ENCODE data around the gene ARHGAP25.
A peak's percentile ranks its signal among the peaks of the same experiment; 100 is the strongest.

ARHGAP25 gene

DNA sequence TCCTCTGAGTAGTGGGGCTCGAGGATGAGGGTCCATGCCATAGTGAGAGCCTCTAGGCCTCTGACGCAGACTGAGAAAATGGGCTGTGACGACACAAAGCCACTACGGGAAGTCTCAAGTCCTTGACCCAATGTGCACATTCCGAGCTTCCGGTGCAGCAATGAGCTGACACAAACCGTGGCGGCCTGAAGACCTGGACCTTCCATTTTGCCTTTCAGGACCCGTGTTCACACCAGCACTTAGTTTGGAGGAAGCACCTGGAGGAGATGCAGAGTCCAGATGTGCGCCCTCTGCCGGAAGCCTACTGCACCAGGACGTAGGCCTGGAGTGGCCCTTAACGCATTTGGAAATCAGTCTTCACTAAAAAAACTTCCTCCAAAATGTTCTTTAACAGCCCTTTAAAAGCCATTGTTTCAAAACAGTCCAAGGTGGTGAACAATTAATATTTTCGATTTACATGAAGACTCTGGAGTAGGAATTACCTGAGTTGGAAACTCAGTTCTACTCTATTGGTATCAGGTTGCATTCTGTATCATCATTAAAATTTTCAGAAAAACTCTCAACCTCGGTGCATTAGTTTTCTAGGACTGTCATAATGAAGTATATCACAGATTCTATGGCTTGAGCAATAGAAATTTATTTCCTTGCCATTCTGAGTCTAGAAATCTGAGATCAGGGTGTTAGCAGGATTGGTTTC, 102.7 kb downstream of the ARHGAP25 start:
- peak; percentile 38 for DNase-seq

DNA sequence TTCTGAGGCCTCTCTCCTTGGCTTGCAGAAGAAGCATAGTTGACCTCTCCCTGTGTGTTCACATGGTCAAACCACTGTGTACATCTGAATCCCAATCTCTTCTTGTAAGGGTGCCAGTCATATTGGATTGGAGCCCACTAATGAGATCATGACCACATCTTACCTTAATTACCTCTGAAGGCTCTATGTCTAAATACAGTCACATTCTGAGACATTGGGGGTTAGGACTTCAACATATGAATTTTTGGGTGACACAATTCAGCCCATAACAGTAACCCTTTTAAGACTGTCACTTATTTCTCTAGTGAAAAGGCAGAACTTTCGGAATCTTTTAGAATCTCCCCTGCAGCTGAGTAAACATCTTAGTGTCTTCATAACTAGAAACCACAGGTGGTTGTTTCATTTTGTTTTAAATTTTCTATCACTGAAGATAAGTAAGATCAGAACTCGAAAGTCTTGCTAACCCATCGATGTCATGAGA, 103.3 kb downstream of the ARHGAP25 start:
- no peak for DNase-seq

DNA sequence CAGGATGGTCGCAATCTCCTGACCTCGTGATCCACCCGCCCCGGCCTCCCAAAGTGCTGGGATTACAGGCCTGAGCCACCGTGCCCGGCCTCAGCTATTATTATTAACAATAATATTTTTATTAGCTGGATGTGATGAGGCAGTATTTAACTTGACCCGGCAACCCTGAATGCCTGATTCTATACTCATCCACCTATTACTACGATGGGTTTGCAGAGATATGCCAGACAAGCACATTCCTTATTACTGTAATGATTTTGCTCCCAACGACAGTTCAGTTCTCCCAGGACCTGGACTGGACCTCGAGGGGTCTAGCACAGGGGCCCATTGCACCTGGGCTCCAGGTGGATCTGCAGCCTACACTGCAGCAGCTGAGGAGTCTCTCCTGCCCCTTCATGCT, 104.0 kb downstream of the ARHGAP25 start:
- DNase-seq, result no peak

DNA sequence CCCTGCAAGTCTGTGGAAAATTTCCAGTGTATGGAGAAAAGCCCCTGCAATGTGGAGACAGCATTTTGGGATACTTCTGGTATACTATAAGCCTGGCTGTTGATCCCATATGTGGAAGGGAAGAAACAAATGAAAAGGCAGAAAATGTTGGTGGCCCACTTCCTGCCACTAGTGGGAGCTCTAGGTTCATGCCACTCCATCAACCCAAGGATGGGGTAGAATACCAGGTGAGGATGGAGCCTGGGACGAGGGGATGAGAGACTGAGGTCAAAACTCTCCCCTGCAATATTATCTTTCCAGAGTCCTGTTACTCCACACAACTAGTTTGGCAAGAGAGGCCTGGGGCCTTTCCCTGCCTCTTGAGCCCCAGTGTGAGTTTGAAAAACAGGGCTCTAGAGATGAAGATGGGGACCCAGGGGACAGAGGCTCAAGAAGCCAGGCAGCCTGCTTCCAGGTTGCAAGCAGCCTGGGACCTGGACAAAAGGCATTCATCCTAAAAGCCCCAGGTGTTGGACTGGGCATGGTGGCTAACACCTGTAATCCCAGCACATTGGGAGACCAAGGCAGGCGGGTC, 104.7 kb downstream of the ARHGAP25 start:
- peak; percentile 18 for DNase-seq

DNA sequence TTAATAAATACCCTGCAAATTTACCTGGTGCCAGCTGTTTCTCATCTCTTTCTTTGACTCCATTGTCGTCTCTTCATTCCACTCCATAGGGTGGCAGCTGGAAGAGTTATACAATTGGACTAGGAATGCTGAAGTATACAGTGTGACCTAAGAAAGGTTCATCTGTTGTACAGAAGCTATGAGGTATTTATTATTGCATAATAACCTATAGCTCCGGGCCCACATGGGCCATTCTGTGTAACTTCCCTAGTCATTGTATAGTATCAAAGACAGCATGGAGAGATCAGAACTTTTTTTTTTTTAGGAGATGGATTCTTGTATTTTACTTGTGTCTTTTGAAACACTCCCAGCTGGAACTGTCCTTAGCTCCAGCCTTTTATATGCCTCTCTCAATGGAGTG, 110.4 kb downstream of the ARHGAP25 start:
- no peak for DNase-seq

DNA sequence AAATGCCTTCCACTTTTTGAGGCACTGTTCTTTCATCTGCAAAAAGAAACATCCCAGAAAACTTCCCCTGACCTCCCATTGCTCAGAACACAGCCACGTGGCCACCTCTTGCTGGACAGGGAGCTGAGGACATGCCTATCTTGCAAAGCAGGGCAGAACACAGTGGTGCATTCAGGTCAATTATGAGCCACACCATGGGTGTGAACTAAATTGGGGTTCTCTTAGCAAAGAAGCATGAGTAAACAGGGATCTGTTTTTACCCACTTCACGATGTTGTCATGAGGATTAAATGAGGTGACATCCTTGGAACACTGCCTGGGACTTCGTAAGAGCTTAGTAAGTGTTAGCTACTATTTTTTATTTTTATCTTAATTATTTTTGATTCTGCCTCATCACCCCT, 111.5 kb downstream of the ARHGAP25 start:
- DNase-seq, result no peak

DNA sequence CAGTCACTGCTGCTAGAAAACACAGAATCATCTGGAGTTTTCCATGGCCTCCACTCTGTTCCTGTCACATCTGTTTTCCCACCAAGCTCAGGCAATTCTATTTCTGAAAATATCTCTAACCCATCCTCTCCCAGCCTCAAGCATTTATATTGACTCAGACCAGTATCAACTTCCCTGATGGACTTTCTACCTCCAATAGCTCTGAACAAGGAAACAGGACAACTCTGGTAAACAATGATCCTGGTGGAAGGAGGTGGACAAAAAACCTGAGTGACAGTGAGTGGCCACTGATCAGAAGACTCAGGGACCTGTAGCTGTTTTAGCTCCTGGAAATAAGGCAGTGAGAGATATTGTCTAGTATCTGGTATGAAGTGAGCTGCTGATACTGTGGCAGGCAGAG, 113.1 kb downstream of the ARHGAP25 start:
- DNase-seq, result no peak

DNA sequence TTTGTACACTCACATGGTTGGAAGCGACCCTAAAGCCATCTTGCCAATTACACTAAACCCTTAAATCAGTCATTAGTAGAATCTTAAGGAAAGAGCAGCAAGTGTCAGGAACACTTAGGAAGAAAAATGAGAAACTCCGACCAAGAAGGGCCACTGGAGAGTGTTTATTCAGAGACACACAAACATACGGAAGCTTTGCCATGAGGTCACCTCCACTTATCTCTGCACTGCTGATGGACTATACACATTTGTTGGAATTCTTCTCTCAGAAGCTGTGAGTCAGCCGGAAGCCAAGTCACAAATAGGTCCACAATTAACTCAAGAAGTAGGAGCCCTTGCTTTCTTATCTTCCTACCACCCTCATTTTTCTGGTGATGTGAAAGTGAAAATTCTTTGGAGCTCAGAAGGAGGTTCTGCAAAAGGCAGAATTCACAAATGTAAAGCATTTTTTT, 115.0 kb downstream of the ARHGAP25 start:
- no peak for DNase-seq

DNA sequence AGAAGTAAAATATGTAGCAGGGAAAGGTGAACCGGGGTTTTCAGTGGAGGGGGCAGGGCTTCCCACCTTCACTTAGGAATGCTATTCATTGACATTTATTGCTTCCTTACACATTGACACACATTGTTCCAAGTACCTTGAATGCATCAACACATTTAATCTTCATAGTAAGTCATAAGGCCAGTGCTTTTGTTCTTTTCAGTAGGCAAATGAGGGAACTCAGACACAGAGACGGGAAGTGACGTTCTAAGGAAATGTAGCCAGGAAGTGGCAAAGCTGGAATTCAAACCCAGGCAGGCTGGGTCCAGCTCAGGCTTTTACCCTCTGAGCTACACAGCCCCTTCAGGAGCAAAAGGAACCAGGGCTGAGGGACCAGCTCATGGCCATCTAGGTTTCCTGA, 115.9 kb downstream of the ARHGAP25 start:
- no peak for DNase-seq

DNA sequence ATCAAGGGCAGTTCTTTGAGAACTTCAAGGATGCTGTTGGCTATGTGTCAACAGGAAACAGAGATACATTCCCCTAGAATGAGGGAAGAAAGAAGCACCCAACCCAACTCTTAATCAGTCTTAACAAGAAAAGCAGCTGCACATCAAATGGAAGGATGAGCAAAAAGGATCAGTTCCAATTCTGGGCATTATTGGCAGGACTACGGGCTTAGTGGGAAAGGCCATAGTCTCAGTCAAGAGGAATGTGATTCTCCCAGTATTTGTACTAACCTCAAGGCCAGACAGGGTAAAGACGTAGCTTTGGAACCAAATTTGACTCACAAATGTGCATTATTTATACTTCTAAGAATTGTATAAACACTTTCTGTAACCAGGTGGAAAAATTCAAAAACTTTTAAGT, 118.4 kb downstream of the ARHGAP25 start:
- DNase-seq, result no peak

DNA sequence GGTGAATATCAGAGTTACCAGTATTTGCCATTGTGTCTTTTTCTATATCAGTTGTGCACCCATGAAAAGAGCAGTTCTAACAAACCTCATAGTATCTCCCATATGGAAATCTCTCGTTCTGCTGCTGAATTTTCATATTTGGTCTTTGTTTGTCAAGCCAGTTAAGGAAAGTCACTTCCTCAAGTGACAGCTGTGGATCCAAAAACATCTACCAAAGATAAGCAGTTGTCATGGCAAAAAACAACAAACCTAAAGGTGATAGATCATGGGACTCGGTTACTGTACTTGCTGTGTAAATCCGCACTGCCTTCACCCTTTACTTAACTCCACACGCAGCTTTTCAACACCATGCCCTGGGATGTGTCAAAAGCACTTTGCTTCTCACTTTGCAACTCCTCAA, 119.3 kb downstream of the ARHGAP25 start:
- no peak for DNase-seq

DNA sequence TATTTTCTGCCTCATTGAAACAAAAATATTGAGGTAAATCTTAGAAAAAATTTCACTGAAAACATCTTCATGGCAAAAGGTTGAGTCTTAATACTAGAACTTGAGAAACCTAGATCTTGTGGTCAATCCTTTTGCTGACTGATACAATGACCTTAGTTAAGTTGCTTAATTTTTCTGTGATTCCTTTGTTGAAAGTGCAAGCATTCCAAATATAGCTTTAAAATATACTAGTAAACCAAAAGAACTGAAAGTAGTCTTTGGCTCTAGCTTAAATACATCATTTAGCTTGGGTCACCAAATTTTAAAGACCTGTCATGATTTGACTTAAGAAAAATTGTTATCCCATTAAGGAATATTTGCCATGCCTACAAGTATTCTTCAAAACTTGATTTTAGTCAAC, 119.9 kb downstream of the ARHGAP25 start:
- no peak for DNase-seq

DNA sequence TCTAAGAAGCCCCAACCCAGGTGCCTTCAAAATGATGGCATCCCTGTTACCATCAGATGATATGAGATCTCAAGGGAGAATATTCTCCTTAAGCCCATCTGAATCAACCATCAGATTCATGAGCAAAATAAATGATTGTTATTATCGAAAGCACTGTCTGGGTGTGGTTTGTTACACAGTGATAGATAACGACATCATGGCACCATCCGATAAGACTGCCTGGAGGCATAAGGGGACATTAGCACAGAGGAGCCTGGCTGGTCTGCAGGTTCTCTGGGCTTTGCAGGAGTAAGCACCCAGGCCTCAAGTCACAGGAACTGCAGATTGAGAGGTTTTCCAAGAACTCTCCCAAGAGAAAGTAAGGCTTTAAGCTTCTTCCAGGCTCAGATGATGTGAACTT, 120.9 kb downstream of the ARHGAP25 start:
- DNase-seq, result no peak

DNA sequence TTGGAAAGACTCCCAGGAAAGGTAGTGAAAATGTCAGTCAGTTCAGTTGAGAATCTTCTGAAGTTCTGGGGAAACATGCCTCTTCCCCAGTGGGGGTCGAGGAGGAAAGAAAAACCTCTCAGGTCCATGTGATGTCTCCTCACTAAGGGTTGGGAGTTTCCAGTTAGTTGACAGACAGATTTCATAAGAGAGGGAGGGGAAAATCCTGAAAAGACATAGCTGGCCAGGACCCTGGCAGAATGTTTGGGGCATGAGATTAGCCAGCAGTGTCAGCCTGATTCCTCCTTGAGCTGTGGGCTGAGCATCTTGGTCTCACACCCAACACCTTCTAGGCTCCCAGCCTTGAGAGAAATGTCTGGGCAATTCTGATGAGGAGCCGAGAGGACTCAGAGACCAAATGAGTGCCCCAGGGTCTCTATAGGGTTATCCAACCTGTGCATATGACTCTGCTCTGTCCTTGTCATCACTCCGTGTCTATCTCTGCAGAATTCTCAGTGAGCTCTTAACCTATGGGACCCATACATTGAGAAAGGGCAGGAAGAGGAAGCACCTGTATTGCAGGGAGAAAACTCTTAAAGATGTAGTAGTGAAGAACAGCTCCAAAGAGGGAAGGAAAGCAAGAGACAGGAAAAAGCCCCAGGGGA, 122.7 kb downstream of the ARHGAP25 start:
- no peak for DNase-seq

DNA sequence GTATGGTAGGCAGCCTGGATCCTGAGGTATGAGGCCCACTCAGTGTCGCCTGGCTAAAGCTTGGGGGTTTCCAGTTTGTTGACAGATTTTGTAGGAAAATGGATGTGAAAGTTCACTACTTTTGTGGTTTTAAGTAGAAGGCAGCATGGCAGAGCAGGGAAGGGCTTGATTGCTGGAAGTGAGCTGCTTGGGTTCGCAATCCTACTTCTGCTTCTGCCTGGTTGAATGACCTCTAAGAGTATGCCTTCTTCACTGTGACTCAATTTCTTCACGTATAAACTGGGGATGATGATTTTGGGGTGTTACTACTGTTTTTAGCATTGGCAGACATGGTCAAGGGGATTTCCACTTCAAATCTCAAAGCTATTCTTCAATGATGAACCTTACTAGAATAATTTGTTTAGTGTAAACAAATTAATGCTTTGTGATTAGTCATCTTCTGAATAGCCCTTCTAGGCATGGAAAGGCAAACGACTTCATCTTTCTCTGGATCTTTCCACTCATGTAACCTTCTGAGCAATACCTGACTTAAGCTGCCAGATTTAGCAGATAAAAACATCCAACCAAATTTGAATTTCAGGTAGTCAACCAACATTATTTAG, 123.3 kb downstream of the ARHGAP25 start:
- DNase-seq, result no peak

DNA sequence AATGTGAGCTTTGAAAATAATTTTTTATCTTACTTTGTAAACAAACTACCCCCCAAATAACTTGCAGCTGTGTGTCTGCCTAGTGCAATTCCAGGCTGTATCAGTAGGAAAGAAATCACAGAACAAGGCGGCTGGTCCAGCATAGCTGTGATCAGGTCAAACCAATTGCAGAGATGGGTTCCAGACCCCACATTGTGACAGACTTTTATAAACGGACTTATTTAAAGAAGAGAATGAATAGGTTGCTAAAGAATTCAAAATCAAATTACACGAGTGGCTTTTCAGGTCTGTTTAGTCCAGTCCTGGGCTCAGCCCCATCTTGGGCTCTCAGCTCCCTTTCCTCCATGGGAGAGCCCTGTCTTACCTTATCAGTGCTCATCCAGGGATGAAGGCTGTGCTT, 125.5 kb downstream of the ARHGAP25 start:
- no peak for DNase-seq

DNA sequence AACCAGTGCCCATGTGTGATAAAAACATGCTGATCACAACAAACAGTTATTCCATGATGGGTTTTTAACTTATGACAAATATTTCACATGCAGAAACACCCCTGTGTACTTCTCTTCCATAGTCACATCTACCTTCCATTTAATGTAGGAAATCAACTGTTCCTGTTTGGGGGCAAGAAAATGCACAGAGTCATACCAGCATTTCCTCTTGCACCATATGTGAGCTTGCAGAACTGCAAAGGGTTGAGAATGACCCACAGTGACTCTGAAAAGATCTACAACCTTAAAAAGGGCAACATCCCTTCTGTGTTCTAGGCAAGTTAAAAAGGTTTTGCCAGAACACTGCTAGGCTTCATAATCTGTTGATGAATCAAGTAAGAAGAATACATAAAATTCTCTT, 126.7 kb downstream of the ARHGAP25 start:
- DNase-seq, result no peak

DNA sequence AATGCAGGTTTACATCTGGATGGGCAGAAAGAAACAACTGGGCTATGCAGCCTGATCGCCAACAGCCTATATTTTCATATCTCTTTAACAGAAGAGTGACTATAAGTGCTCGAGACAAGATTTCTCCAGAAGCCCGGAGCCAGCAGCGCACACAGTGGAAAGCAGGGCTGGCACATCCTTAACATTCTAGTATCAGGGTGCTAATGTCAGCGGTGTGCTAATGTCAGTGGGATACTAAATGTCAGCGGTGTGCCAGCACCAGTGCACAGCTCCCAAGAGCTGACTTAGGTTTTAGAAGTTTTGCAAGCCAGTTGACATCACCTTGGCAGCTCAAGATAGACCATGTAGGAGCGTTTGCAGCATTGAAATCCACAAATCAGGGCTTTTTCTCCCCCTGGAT, 128.3 kb downstream of the ARHGAP25 start:
- DNase-seq, result no peak

DNA sequence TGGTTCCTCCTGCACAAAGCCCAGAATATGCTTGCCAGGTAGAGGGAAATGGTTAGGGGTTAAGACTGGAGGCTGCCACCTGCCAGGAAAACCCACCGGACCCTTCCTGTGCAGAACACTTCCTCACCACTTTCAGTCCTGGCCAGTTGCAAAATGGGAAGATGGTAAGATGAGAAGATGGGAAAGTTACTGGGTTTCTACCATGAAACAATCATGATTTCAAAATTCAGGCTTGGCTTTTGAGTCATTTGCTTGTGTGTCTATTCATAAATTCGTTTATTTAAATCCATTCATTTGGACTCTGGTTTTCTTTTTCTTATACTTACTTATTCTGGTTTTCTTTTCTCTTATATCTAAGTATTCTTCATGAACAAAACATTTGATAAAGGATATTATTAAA, 129.4 kb downstream of the ARHGAP25 start:
- DNase-seq, result no peak

DNA sequence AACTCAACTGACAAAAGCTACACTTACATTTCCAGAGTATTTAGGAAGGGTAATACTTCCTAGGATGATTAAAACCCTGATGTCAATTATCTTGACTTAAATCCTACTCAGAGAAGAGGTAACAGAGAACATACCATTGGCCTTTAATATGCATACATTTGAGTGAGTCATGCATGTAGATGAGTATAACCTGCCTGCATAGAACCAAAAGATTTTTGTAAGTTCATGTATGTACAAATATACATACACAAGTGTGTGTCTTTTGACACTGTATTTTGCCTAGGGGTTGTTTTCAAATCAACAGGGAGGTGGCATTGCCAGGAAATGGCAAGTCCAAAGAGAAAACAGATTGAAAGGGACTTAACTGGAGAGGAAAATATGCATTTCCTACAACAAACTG, 130.5 kb downstream of the ARHGAP25 start:
- no peak for DNase-seq

DNA sequence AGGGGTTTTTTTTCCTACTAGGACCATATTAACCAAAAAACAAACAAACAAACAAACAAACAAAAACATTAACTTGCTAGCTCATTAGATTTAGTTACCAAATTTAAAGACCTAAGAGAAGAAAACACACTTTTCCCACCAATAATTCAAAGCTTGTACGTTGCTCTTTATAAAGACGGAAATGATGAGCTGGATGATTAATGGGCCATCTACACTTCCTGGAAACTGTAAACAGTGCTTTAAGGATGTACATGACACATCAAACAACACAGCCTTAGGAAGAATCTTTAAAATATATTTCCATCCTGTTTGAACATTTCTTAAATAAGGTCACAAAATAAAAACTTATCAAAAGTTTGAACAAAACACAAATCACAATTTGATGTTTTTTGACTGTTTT, 135.6 kb downstream of the ARHGAP25 start:
- no peak for DNase-seq

DNA sequence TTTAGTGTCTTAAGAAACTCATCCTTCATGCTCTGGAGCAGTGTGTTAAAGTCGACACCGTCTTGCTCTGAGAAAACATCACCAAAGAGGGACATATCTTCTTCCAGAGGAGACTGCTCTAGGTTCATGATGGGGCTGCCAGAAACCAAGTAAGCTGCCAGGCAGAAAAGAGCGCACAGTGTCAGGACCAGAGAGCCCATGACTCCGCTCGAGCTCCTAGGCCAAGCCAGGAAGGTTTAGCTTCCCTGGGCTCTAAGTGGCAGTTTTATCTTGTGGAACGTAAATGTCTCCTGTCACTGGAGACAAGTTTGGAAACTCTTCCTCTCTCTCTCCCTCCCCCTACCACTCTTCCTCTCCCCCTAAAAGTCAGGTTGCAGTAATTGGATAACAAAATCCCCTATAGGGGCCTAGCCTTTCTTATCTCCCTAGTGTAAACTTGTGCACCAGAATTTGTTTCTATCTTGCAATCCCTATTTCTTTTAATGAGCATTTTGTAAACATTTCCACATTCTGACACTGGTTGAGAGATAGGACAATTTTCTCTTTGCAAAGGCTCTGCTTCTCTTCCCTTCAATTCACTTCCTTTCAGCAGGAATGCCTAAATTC, 136.7 kb downstream of the ARHGAP25 start, which contains the start of gene BMP10:
TSS of gene BMP10 (minus strand) at position 239 of the 606 bp plus-strand sequence. CDS start at position 200, 39 bp downstream.
- DNase-seq, result no peak
